Measurements from ENCODE around the gene FGF1.

FGF1 gene

DNA sequence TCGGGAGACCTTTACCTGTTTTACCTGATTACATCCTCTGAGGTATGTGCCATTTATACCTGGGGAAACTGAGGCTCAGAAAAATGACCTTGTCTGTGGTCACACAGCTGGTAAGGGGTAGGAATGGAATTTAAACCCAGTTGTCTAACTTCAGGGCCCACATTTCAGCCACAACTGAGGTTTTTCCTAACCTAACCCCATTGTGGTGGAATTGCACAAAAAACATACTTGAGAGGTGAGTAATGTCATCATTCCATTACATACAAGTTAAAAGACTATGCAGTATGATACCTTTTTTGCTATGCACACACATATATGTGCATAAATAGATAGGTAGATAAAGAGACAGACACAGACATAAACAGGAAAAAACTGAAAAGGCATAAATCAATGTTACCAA lies 14.1 kb downstream of the FGF1 start:
- ChIA-PET CTCF (interaction anchor here (0.6 to 2.0 kb wide), 7 partner anchors 13 to 829 kb away, joined by 3 to 8 read pairs (median 3); no protein-coding TSS in a partner anchor), POLR2A (ENCODE audit: low non-redundant PET) (no interaction called here)
- peak; percentile 68 for DNase-seq (ENCODE audit: low spot score)
- TF ChIP-seq, protein P1, sequence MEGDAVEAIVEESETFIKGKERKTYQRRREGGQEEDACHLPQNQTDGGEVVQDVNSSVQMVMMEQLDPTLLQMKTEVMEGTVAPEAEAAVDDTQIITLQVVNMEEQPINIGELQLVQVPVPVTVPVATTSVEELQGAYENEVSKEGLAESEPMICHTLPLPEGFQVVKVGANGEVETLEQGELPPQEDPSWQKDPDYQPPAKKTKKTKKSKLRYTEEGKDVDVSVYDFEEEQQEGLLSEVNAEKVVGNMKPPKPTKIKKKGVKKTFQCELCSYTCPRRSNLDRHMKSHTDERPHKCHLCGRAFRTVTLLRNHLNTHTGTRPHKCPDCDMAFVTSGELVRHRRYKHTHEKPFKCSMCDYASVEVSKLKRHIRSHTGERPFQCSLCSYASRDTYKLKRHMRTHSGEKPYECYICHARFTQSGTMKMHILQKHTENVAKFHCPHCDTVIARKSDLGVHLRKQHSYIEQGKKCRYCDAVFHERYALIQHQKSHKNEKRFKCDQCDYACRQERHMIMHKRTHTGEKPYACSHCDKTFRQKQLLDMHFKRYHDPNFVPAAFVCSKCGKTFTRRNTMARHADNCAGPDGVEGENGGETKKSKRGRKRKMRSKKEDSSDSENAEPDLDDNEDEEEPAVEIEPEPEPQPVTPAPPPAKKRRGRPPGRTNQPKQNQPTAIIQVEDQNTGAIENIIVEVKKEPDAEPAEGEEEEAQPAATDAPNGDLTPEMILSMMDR (conservative IDR thresholded peaks at IDR 0.05; ENCODE audit: low read depth): no peak
- H3K27ac ChIP-seq: no peak overlapping the region

- POLR2A ChIA-PET (ENCODE audit: low non-redundant PET): no interaction called here
- no peak for DNase-seq (ENCODE audit: low spot score)
- TF ChIP-seq, protein P1 (conservative IDR thresholded peaks at IDR 0.05; ENCODE audit: low read depth): no peak
- CTCF ChIA-PET: interaction anchor here (0.6 to 2.4 kb wide), 7 partner anchors 13 to 1938 kb away, joined by 3 to 12 read pairs (median 3); no protein-coding TSS in a partner anchor
- no peak overlapping the region for H3K27ac ChIP-seq
These were observed 14.6 kb downstream of the FGF1 start for GRCh38 chr5:142671266-142671665.

GRCh38 chr5:142670804-142671203 lies 15.1 kb downstream of the FGF1 start:
- CTCF ChIA-PET: interaction anchor here (0.6 to 2.4 kb wide), 7 partner anchors 12 to 1938 kb away, joined by 3 to 12 read pairs (median 3); no protein-coding TSS in a partner anchor
- no peak overlapping the region for H3K27ac ChIP-seq
- POLR2A ChIA-PET (ENCODE audit: low non-redundant PET): no interaction called here
- TF ChIP-seq, protein P1 (conservative IDR thresholded peaks at IDR 0.05; ENCODE audit: low read depth): no peak
- DNase-seq (ENCODE audit: low spot score): no peak

DNA sequence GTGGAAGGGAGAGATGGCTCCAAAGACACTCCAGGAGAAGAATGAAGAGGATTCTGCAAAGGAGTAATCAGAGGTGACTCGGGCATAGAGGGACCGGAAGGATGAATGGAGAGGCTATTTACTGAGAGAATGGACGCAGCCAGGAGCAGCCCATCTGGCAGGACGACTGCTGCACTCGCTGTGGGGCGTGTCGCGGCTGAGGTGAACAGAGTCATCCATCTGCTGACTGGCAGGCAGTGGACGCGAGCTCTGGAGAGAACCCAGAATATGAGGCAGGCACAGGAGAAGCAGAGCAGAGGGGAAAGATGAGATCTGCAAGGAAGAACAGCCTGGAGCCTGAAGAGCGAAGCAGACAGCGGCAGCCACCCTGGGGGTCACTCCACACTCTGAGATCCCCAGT lies 16.4 kb downstream of the FGF1 start:
- ChIA-PET POLR2A (ENCODE audit: low non-redundant PET) (interaction anchor here (0.6 kb wide), 1 partner anchor 10 kb away, joined by 13 read pairs; no protein-coding TSS in a partner anchor), CTCF (interaction anchor here (0.6 to 2.6 kb wide), 5 partner anchors 14 to 44 kb away, joined by 3 to 18 read pairs (median 11); partner anchors contain the start of gene FGF1)
- DNase-seq (ENCODE audit: low spot score): no peak
- TF ChIP-seq, protein P1 (conservative IDR thresholded peaks at IDR 0.05; ENCODE audit: low read depth): no peak
- H3K27ac ChIP-seq: no peak overlapping the region

DNA sequence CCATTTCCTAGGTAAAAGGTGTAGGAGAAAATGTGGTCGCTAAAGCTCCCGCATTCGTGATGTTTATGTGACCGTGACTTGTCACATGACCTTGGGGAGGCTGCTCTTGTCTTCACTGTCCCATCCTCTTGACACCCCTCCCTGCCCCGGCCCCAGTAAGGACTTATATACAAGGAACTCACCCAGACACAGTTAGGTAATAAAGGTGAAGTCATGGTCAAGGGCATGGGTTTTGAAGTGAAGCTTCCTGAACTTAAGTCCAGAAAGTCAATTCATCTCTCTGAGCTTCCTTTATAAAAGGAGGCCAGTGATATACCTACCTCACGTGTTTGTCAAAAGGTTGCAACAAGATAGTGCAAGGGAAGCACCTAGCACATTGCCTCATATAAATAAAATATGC lies 17.6 kb downstream of the FGF1 start:
- ChIA-PET CTCF (interaction anchor here (0.8 to 2.6 kb wide), 5 partner anchors 9 to 45 kb away, joined by 3 to 18 read pairs (median 11); no protein-coding TSS in a partner anchor), POLR2A (ENCODE audit: low non-redundant PET) (no interaction called here)

DNA sequence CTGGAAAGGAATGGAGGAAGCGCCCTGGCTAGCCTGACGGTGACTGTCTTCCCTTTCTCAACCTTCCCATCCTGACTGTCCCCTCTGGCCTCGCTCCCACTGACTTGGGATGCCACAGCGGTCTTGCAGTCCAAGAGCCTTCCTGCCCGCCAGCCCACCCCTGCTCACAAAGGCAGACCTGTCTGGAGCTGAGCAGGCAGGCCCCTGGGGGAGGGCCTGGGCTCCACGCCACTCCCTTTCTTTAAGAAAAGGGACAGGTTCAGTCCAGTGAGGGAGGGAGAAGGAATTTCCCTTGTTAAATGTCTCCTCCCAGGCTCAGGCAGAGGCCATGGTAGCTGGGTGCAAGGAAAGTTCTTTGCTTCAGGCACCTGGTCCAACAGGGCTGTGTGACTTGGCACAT lies 18.1 kb downstream of the FGF1 start:
- TF ChIP-seq, protein P1 (conservative IDR thresholded peaks at IDR 0.05; ENCODE audit: low read depth): no peak
- DNase-seq (ENCODE audit: low spot score): no peak
- ChIA-PET POLR2A (ENCODE audit: low non-redundant PET) (no interaction called here), CTCF (interaction anchor here (0.8 to 2.6 kb wide), 4 partner anchors 13 to 45 kb away, joined by 3 to 18 read pairs (median 14); no protein-coding TSS in a partner anchor)
- peak overlapping the region; percentile 64 for H3K27ac ChIP-seq

More for the DNA sequence above, 17.6 kb downstream of the FGF1 start:
- no peak for DNase-seq (ENCODE audit: low spot score)
- TF ChIP-seq, protein P1 (conservative IDR thresholded peaks at IDR 0.05; ENCODE audit: low read depth): no peak
- H3K27ac ChIP-seq: peak overlapping the region; percentile 64

Data from RWPE1 (cell line).